ENCODE results near the gene FAM111A.

FAM111A gene

GRCh38 chr11:59199546-59200422 lies 57.1 kb downstream of the FAM111A start:
- DNase-seq (ENCODE audit: low read depth in 3 of 3) = no peak

GRCh38 chr11:59200423-59200746 lies 57.7 kb downstream of the FAM111A start:
- no peak for DNase-seq (ENCODE audit: low read depth in 3 of 3)

- DNase-seq (ENCODE audit: low read depth in 3 of 3) = no peak
Observed at GRCh38 chr11:59201353-59201752, 58.7 kb downstream of the FAM111A start.

Measured in stimulated activated CD4-positive, alpha-beta T cell treated with anti-CD3 and anti-CD28 coated beads, TNF-alpha, amount 100 ng/mL, for 48 hours (primary cell).